WTC11 (cell line): ENCODE results near the gene SLCO4A1. TPM values are rescaled to one million over a fixed set of nuclear protein-coding genes. Genes with fewer than 3 reads are reported as not detected.
A peak's percentile ranks its signal among the peaks of the same experiment; 100 is the strongest.

Experiments used
- ATAC-seq: fragments of 200-7000 bp; cut with Tn5 transposase; 2 replicates; pipeline ENCODE4 v1.10.0; 2021; ENCODE audit warnings: mild to moderate bottlenecking, moderate library complexity
- CTCF ChIA-PET: fragments of 300-600 bp; sonication (Branson Sonifier 250); formaldehyde crosslinking; loops from one replicate; lab custom pipeline; 2021; ENCODE audit warnings: antibody characterized with exemption; lab: Charles Lee
- POLR2A ChIA-PET: fragments of 350-600 bp; sonication (Branson Sonifier 250); formaldehyde crosslinking; loops from one replicate; lab custom pipeline; 2021; ENCODE audit warnings: antibody characterized with exemption; lab: Charles Lee
- DNase-seq: peaks from one replicate; pipeline ENCODE4 v3.0.0; 2021; ENCODE audit warnings: low spot score
- H3K27ac Mint-ChIP-seq: 2 replicates; pipeline ENCODE4 v1.8.0; 2021; ENCODE audit warnings: mixed read lengths
- H3K27me3 Mint-ChIP-seq: 2 replicates; pipeline ENCODE4 v1.8.0; 2021; ENCODE audit warnings: low read depth, mild to moderate bottlenecking, moderate library complexity, mixed read lengths
- H3K36me3 Mint-ChIP-seq: 2 replicates; pipeline ENCODE4 v1.8.0; 2021; ENCODE audit warnings: mixed read lengths
- H3K4me1 Mint-ChIP-seq: 2 replicates; pipeline ENCODE4 v1.8.0; 2022; ENCODE audit warnings: mixed read lengths
- H3K4me3 Mint-ChIP-seq: 2 replicates; pipeline ENCODE4 v1.8.0; 2021; ENCODE audit warnings: mild to moderate bottlenecking, moderate library complexity, mixed read lengths
- H3K9me3 Mint-ChIP-seq: 2 replicates; pipeline ENCODE4 v1.8.0; 2021; ENCODE audit warnings: mixed read lengths
- ARID4B ChIP-seq: sonication (generic); formaldehyde crosslinking; IDR thresholded peaks from 2 replicates; pipeline ENCODE4 v1.8.0; 2023; ENCODE audit warnings: missing genetic modification reagents, mild to moderate bottlenecking, borderline replicate concordance
- CTCF ChIP-seq: fragments of 200-600 bp; IDR thresholded peaks from 2 replicates; pipeline ENCODE4 v1.8.0; 2022; ENCODE audit warnings: antibody characterized with exemption
- ELF4 ChIP-seq: sonication (generic); formaldehyde crosslinking; IDR thresholded peaks from 2 replicates; pipeline ENCODE4 v1.8.1; 2022; ENCODE audit warnings: low read depth, mild to moderate bottlenecking, moderate library complexity, missing genetic modification reagents
- IRF2 ChIP-seq: sonication (generic); formaldehyde crosslinking; IDR thresholded peaks from 2 replicates; pipeline ENCODE4 v1.8.0; 2022; ENCODE audit warnings: low read depth, missing genetic modification reagents, borderline replicate concordance
- MYBL2 ChIP-seq: sonication (generic); formaldehyde crosslinking; IDR thresholded peaks from 2 replicates; pipeline ENCODE4 v1.8.1; 2023; ENCODE audit warnings: mild to moderate bottlenecking, moderate library complexity, missing genetic modification reagents
- NR1H2 ChIP-seq: sonication (generic); formaldehyde crosslinking; IDR thresholded peaks from 2 replicates; pipeline ENCODE4 v1.9.0; 2021; ENCODE audit warnings: mild to moderate bottlenecking, moderate library complexity, missing genetic modification reagents
- OVOL2 ChIP-seq: fragments of 250-450 bp; sonication (Bioruptor Pico); IDR thresholded peaks from 2 replicates; pipeline ENCODE4 v1.9.0; 2021; ENCODE audit warnings: mild to moderate bottlenecking, borderline replicate concordance
- USF1 ChIP-seq: sonication (generic); formaldehyde crosslinking; IDR thresholded peaks from 2 replicates; pipeline ENCODE4 v1.8.0; 2022; ENCODE audit warnings: mild to moderate bottlenecking, missing genetic modification reagents
- ZBTB21 ChIP-seq: sonication (generic); formaldehyde crosslinking; IDR thresholded peaks from 2 replicates; pipeline ENCODE4 v1.8.1; 2023; ENCODE audit warnings: mild to moderate bottlenecking, missing genetic modification reagents, borderline replicate concordance
- ZBTB43 ChIP-seq: sonication (generic); formaldehyde crosslinking; IDR thresholded peaks from 2 replicates; pipeline ENCODE4 v1.8.1; 2023; ENCODE audit warnings: mild to moderate bottlenecking, missing genetic modification reagents
- ZNF232 ChIP-seq: sonication (generic); formaldehyde crosslinking; IDR thresholded peaks from 2 replicates; pipeline ENCODE4 v1.8.0; 2022; ENCODE audit warnings: mild to moderate bottlenecking, missing genetic modification reagents
- ZNF263 ChIP-seq: sonication (generic); formaldehyde crosslinking; IDR thresholded peaks from 2 replicates; pipeline ENCODE4 v1.8.1; 2022; ENCODE audit warnings: low read depth, mild to moderate bottlenecking, moderate library complexity, missing genetic modification reagents
- ZNF416 ChIP-seq: fragments of 250-450 bp; sonication (Bioruptor Pico); IDR thresholded peaks from 2 replicates; pipeline ENCODE4 v1.9.0; 2021; ENCODE audit warnings: mild to moderate bottlenecking, inconsistent platforms
- ZNF423 ChIP-seq: fragments of 250-450 bp; sonication (Bioruptor Pico); IDR thresholded peaks from 2 replicates; pipeline ENCODE4 v2.1.2; 2022; ENCODE audit warnings: mild to moderate bottlenecking, moderate library complexity
- total RNA-seq: library from RNA; stranded (reverse); gene quantifications from 3 replicates; pipeline ENCODE4 v1.2.3, GENCODE V29; 2021

The SLCO4A1 gene
- total RNA-seq, 1 experiment from 2014 or later = 19.9 TPM

GRCh38 chr20:62614961-62615680, 27.2 kb upstream of the SLCO4A1 start (continued):
- TF ChIP-seq ELF4 (CRISPR knock-in tag) (no peak), ZBTB43 (no peak), ZNF416 (CRISPR knock-in tag) (no peak)

GRCh38 chr20:62615750-62616251, 26.5 kb upstream of the SLCO4A1 start:
- H3K9me3 Mint-ChIP-seq = peaks cover 7% of the 10 kb centered on the region
- no peak for ATAC-seq
- ChIA-PET CTCF (interaction anchor here (0.8 to 3.2 kb wide), 3 partner anchors 113 to 229 kb away, joined by 3 to 45 read pairs (median 11); partner anchors contain the start of gene RPS21), POLR2A (no interaction called here)
- no peak overlapping the region for H3K4me3 Mint-ChIP-seq
- H3K36me3 Mint-ChIP-seq = no peaks in the 10 kb centered on the region
- H3K27ac Mint-ChIP-seq = no peak overlapping the region
- peaks cover 4% of the 10 kb centered on the region for H3K27me3 Mint-ChIP-seq
- no peak for DNase-seq
- TF ChIP-seq IRF2 (CRISPR knock-in tag) (no peak), NR1H2 (CRISPR knock-in tag) (no peak), ZBTB43 (no peak), ZBTB21 (no peak), ARID4B (CRISPR knock-in tag) (no peak), ZNF232 (no peak), MYBL2 (no peak), USF1 (CRISPR knock-in tag) (no peak), ZNF263 (no peak), OVOL2 (CRISPR knock-in tag) (no peak)
- peaks cover 6% of the 10 kb centered on the region for H3K4me1 Mint-ChIP-seq

- H3K4me3 Mint-ChIP-seq = no peak overlapping the region
These were observed 25.3 kb upstream of the SLCO4A1 start for GRCh38 chr20:62616728-62617621.

More at GRCh38 chr20:62616728-62617621, 25.3 kb upstream of the SLCO4A1 start:
- DNase-seq (peak; percentile 81), ATAC-seq (peak; percentile 87)
- Mint-ChIP-seq H3K36me3 (no peaks in the 10 kb centered on the region), H3K4me1 (peaks cover 6% of the 10 kb centered on the region), H3K9me3 (no peaks in the 10 kb centered on the region), H3K27ac (no peak overlapping the region), H3K27me3 (no peaks in the 10 kb centered on the region; the same call in 1 of the 2 replicates)
- ChIA-PET POLR2A (interaction anchor here (0.6 kb wide), 1 partner anchor 1340 kb away, joined by 3 read pairs; no protein-coding TSS in a partner anchor), CTCF (interaction anchor here (0.6 to 3.2 kb wide), 61 partner anchors 9 to 455 kb away, joined by 3 to 45 read pairs (median 4); partner anchors contain the start of genes RBBP8NL, RPS21 and SLCO4A1)
- TF ChIP-seq CTCF (peak; percentile 70), OVOL2 (CRISPR knock-in tag) (no peak), ZNF423 (peak; percentile 98)
